Measurements from ENCODE around the gene RAVER2. TPM values are rescaled to one million over a fixed set of nuclear protein-coding genes. Genes with fewer than 3 reads are reported as not detected.

The RAVER2 gene
- total and polyA plus RNA-seq, 10 of the 15 experiments (the other 5 are each of a cell fraction or from before 2014, with no cell fraction given): 0.09 to 0.59 (median 0.41) TPM; not detected in 2

GRCh38 chr1:64864018-64864940 is 119.4 kb downstream of the RAVER2 start (continued):
- TF ChIP-seq ZNF592 (IDR thresholded peaks at IDR 0.05) (no peak), TCF7 (IDR thresholded peaks at IDR 0.05; ENCODE audit: borderline replicate concordance) (no peak), BHLHE40 (IDR thresholded peaks at IDR 0.05; ENCODE audit: borderline replicate concordance in 1 of 2, low read depth in 2 of 2, low read length in 1 of 2) (peak; percentile 84 to 85), SIN3A (IDR thresholded peaks at IDR 0.05; ENCODE audit: low read depth, low read length) (no peak), ASH2L (IDR thresholded peaks at IDR 0.05; ENCODE audit: borderline replicate concordance, low read depth) (no peak), WRNIP1 (IDR thresholded peaks at IDR 0.05; ENCODE audit: borderline replicate concordance, low read depth, low read length) (no peak), HDGF (IDR thresholded peaks at IDR 0.05) (no peak), E2F8 (IDR thresholded peaks at IDR 0.05; ENCODE audit: low read depth, partially characterized antibody) (no peak), CEBPB (IDR thresholded peaks at IDR 0.05; ENCODE audit: borderline replicate concordance in 1 of 2, low read depth in 2 of 2, low read length in 2 of 2) (no peak), KLF5 (IDR thresholded peaks at IDR 0.05; ENCODE audit: partially characterized antibody) (peak; percentile 83), SMARCA5 (IDR thresholded peaks at IDR 0.05) (peak; percentile 66; the same call in 1 of the 2 replicates), YBX1 (IDR thresholded peaks at IDR 0.05) (no peak), NFYA (IDR thresholded peaks at IDR 0.05; ENCODE audit: borderline replicate concordance, low read depth, low read length) (no peak), RCOR1 (conservative IDR thresholded peaks at IDR 0.05; ENCODE audit: low read depth, low read length) (peak; percentile 94), MLLT1 (IDR thresholded peaks at IDR 0.05) (peak; percentile 73), SRF (IDR thresholded peaks at IDR 0.05; ENCODE audit: low read depth in 2 of 2, low read length in 2 of 2) (0 out of 4 replicates have a peak, but pooled peaks of 1 of the 2 experiments have one; percentile 32), FOXK2 (IDR thresholded peaks at IDR 0.05) (peak; percentile 57), NFYB (IDR thresholded peaks at IDR 0.05; ENCODE audit: insufficient read depth, low read depth, low read length) (no peak), NR2F1 (conservative IDR thresholded peaks at IDR 0.05) (peak; percentile 96), ZNF217 (IDR thresholded peaks at IDR 0.05) (peak; percentile 100)

Measured in GM12878 (cell line).